CD4-positive, alpha-beta T cell (primary cell): ENCODE data around the gene KLHL33. TPM values are rescaled to one million over a fixed set of nuclear protein-coding genes. Genes with fewer than 3 reads are reported as not detected.

Experiments used
- ATAC-seq: fragments of 200-7000 bp; cut with Tn5 transposase; one replicate; pipeline ENCODE4 v1.10.0; 2022; ENCODE audit warnings: mild to moderate bottlenecking; ENCODE audit not compliant: poor library complexity
- CTCF ChIA-PET: fragments of 350-600 bp; sonication (Branson Sonifier 250); formaldehyde crosslinking; loops from one replicate; lab custom pipeline; 2021; ENCODE audit warnings: antibody characterized with exemption, inconsistent platforms; lab: Charles Lee
- POLR2A ChIA-PET: fragments of 350-600 bp; sonication (Branson Sonifier 250); formaldehyde crosslinking; loops from one replicate; lab custom pipeline; 2021; ENCODE audit warnings: antibody characterized with exemption, inconsistent platforms; lab: Charles Lee
- DNase-seq, 14 experiments: peaks; one replicate each; pipeline ENCODE4 v3.0.0-alpha.2; 2013 to 2020; ENCODE audit warnings: mixed read lengths in 2 of 14
- H3K27ac ChIP-seq, 2 donors: one replicate each; pipeline versions ENCODE4 v1.5.1 to v1.7.0; 2013; ENCODE audit warnings: low read length in 2 of 2, low read depth in 1 of 2, mild to moderate bottlenecking in 1 of 2
- H3K27me3 ChIP-seq, 2 experiments: 1 replicate in 1 of 2; 2 replicates in 1 of 2; pipeline versions ENCODE4 v1.6.1 to v1.7.0; 2013; ENCODE audit warnings: low read length in 2 of 2, control low read depth in 1 of 2, mild to moderate bottlenecking in 1 of 2, moderate library complexity in 1 of 2; ENCODE audit not compliant: insufficient read depth in 2 of 2, control insufficient read depth in 1 of 2
- H3K36me3 ChIP-seq: one replicate; pipeline ENCODE4 v1.6.1; 2013; ENCODE audit warnings: low read length, control low read depth; ENCODE audit not compliant: insufficient read depth
- H3K4me1 ChIP-seq: one replicate; pipeline ENCODE4 v1.6.1; 2013; ENCODE audit warnings: low read length, control low read depth; ENCODE audit not compliant: insufficient read depth
- H3K4me3 ChIP-seq: one replicate; pipeline ENCODE4 v1.5.1; 2013; ENCODE audit warnings: mild to moderate bottlenecking, low read length, moderate library complexity
- H3K9me3 ChIP-seq, 2 experiments: 1 replicate in 1 of 2; 2 replicates in 1 of 2; pipeline versions ENCODE4 v1.6.1 to v1.7.0; 2013; ENCODE audit warnings: low read length in 2 of 2, mild to moderate bottlenecking in 2 of 2, control low read depth in 1 of 2, moderate library complexity in 1 of 2; ENCODE audit not compliant: control insufficient read depth in 1 of 2, insufficient read depth in 1 of 2
- H3K27ac Mint-ChIP-seq: one replicate; pipeline ENCODE4 v1.8.0; 2020; ENCODE audit warnings: mixed read lengths
- H3K27me3 Mint-ChIP-seq: one replicate; pipeline ENCODE4 v1.8.0; 2021; ENCODE audit warnings: mixed read lengths
- H3K36me3 Mint-ChIP-seq: one replicate; pipeline ENCODE4 v1.8.0; 2021; ENCODE audit warnings: low read depth, mixed read lengths
- H3K4me1 Mint-ChIP-seq: one replicate; pipeline ENCODE4 v1.8.0; 2021; ENCODE audit warnings: low read depth, mixed read lengths
- H3K4me3 Mint-ChIP-seq: one replicate; pipeline ENCODE4 v1.8.0; 2020; ENCODE audit warnings: mild to moderate bottlenecking, mixed read lengths
- H3K9me3 Mint-ChIP-seq: one replicate; pipeline ENCODE4 v1.8.0; 2020; ENCODE audit warnings: mixed read lengths
- intact Hi-C, 2 experiments: fragments of 100-400 bp; cut with DNase I in 1 of 2; cut with micrococcal nuclease in 1 of 2; formaldehyde crosslinking; loops; one replicate each; pipeline versions ENCODE4 v1.15.1 to v1.9.0; 2023 to 2025; cut with DNase I, micrococcal nuclease
- total RNA-seq, 174 experiments: library from RNA in 2 of 174; stranded (reverse) in 2 of 174; gene quantifications; one replicate each; pipeline ENCODE4 v1.2.3 and lab custom pipeline; 2021 to 2026
- TF ChIP-seq, protein P1 (sequence below): fragments of 200-600 bp; IDR thresholded peaks from one replicate; pipeline ENCODE4 v1.8.0; 2022; ENCODE audit warnings: antibody characterized with exemption, mild to moderate bottlenecking

KLHL33 gene
- total RNA-seq, 2 experiments from 2014 or later, result 0.19 to 0.31 TPM

- intact Hi-C loops, result no loop called here
- POLR2A ChIA-PET, result interaction anchor here (0.6 to 1.1 kb wide), 2 partner anchors 14 to 20 kb away, joined by 4 read pairs; partner anchors contain the start of genes APEX1 and PIP4P1
- Mint-ChIP-seq H3K4me1 (peaks cover 22% of the 10 kb centered on the region), H3K9me3 (no peaks in the 10 kb centered on the region), H3K36me3 (no peaks in the 10 kb centered on the region), H3K27ac (peak overlapping the region; percentile 85), H3K27me3 (no peaks in the 10 kb centered on the region), H3K4me3 (no peak overlapping the region)
- CTCF ChIA-PET, result no interaction called here
- no peaks in the 10 kb centered on the region for H3K9me3 ChIP-seq
- H3K27ac ChIP-seq, result no peak overlapping the region
- TF ChIP-seq, protein P1, sequence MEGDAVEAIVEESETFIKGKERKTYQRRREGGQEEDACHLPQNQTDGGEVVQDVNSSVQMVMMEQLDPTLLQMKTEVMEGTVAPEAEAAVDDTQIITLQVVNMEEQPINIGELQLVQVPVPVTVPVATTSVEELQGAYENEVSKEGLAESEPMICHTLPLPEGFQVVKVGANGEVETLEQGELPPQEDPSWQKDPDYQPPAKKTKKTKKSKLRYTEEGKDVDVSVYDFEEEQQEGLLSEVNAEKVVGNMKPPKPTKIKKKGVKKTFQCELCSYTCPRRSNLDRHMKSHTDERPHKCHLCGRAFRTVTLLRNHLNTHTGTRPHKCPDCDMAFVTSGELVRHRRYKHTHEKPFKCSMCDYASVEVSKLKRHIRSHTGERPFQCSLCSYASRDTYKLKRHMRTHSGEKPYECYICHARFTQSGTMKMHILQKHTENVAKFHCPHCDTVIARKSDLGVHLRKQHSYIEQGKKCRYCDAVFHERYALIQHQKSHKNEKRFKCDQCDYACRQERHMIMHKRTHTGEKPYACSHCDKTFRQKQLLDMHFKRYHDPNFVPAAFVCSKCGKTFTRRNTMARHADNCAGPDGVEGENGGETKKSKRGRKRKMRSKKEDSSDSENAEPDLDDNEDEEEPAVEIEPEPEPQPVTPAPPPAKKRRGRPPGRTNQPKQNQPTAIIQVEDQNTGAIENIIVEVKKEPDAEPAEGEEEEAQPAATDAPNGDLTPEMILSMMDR, result no peak
- no peak overlapping the region for H3K4me3 ChIP-seq
- peaks cover 21% of the 10 kb centered on the region for H3K4me1 ChIP-seq
- DNase-seq (no peak), ATAC-seq (no peak)
- no peaks in the 10 kb centered on the region for H3K27me3 ChIP-seq
- H3K36me3 ChIP-seq, result peaks cover 12% of the 10 kb centered on the region
Measured at GRCh38 chr14:20441461-20441860, 5.5 kb upstream of the KLHL33 start.

DNA sequence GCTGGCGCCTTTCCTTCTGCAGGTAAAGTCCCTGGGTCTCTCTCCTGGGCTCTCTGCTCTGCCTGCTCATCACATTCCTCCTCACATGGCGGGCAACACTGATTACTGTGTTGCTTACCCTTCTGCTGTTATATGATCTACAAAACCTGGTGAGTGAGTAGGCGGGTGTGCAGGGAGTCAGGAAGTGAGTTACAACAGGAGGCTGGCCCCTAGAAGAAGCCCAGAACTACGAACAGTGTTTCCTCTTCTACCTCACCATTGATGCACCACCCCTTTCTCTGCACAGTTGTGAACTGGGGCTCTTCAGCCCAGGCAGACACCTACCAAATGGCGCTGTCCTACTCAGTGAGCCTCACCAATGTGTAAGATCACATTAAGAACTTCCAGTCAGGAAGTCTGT is 4.9 kb upstream of the KLHL33 start:
- no peaks in the 10 kb centered on the region for H3K36me3 Mint-ChIP-seq
- H3K4me3 Mint-ChIP-seq, result peak overlapping the region; percentile 30
- TF ChIP-seq, protein P1, result no peak
- no peaks in the 10 kb centered on the region for H3K27me3 Mint-ChIP-seq
- intact Hi-C loops, result no loop called here
- POLR2A ChIA-PET, result interaction anchor here (1.4 kb wide), 1 partner anchor 20 kb away, joined by 4 read pairs; the partner anchor contains the start of gene PIP4P1
- Histone ChIP-seq H3K9me3 (no peaks in the 10 kb centered on the region), H3K36me3 (peaks cover 7% of the 10 kb centered on the region), H3K4me1 (peaks cover 21% of the 10 kb centered on the region), H3K27me3 (no peaks in the 10 kb centered on the region), H3K4me3 (no peak overlapping the region), H3K27ac (no peak overlapping the region)
- CTCF ChIA-PET, result no interaction called here
- H3K27ac Mint-ChIP-seq, result peak overlapping the region; percentile 85
- no peaks in the 10 kb centered on the region for H3K9me3 Mint-ChIP-seq
- peak in 9 of 14 experiments; percentile 8 to 54 (median 34) for DNase-seq
- ATAC-seq, result peak; percentile 98
- peaks cover 22% of the 10 kb centered on the region for H3K4me1 Mint-ChIP-seq

- Mint-ChIP-seq H3K36me3 (no peaks in the 10 kb centered on the region), H3K27me3 (no peaks in the 10 kb centered on the region), H3K4me1 (peaks cover 22% of the 10 kb centered on the region), H3K27ac (peak overlapping the region; percentile 85), H3K4me3 (no peak overlapping the region), H3K9me3 (no peaks in the 10 kb centered on the region)
- Histone ChIP-seq H3K9me3 (no peaks in the 10 kb centered on the region), H3K4me3 (no peak overlapping the region), H3K27me3 (no peaks in the 10 kb centered on the region), H3K36me3 (peaks cover 2% of the 10 kb centered on the region), H3K27ac (no peak overlapping the region), H3K4me1 (peaks cover 21% of the 10 kb centered on the region)
- intact Hi-C loops, result no loop called here
- TF ChIP-seq, protein P1, result no peak
- DNase-seq, result no peak
- POLR2A ChIA-PET, result interaction anchor here (1.1 to 1.4 kb wide), 2 partner anchors 14 to 21 kb away, joined by 4 read pairs; partner anchors contain the start of genes APEX1, OSGEP and PIP4P1
- CTCF ChIA-PET, result no interaction called here
- ATAC-seq, result no peak
Measured at GRCh38 chr14:20440465-20440864, 4.5 kb upstream of the KLHL33 start.
